ENCODE measurements around the gene ACOX3.

Gene ACOX3

GRCh38 chr4:8325291-8325973 is 115.1 kb downstream of the ACOX3 start:
- no peak for DNase-seq

- no peak for DNase-seq
Measured at GRCh38 chr4:8324640-8325239, 115.8 kb downstream of the ACOX3 start.

GRCh38 chr4:8323947-8324555 is 116.5 kb downstream of the ACOX3 start:
- no peak for DNase-seq

GRCh38 chr4:8322794-8323704 is 117.5 kb downstream of the ACOX3 start:
- no peak for DNase-seq

- no peak for DNase-seq
Measured at GRCh38 chr4:8321771-8322170, 118.8 kb downstream of the ACOX3 start.

GRCh38 chr4:8321220-8321619 is 119.3 kb downstream of the ACOX3 start:
- no peak for DNase-seq

GRCh38 chr4:8320386-8320750 is 120.2 kb downstream of the ACOX3 start:
- no peak for DNase-seq

GRCh38 chr4:8319731-8320385 is 120.7 kb downstream of the ACOX3 start:
- no peak for DNase-seq

- DNase-seq, result no peak
Measured at GRCh38 chr4:8319061-8319460, 121.5 kb downstream of the ACOX3 start.

- DNase-seq, result no peak
Measured at GRCh38 chr4:8318509-8318908, 122.0 kb downstream of the ACOX3 start.

GRCh38 chr4:8317474-8317873 is 123.0 kb downstream of the ACOX3 start:
- no peak for DNase-seq

GRCh38 chr4:8316911-8317351 is 123.6 kb downstream of the ACOX3 start:
- DNase-seq, result no peak

Measured in nucleus accumbens (tissue), 56 donors.